A549 (cell line): ENCODE data around the gene ABLIM3. TPM values are rescaled to one million over a fixed set of nuclear protein-coding genes. Genes with fewer than 3 reads are reported as not detected.
A peak's percentile ranks its signal among the peaks of the same experiment; 100 is the strongest.

Experiments
- ATAC-seq, 2 experiments: fragments of 200-7000 bp in 1 of 2; fragments of >200 bp in 1 of 2; cut with Nextera tagmentation in 1 of 2; cut with Tn5 transposase in 1 of 2; 3 replicates each; pipeline versions ENCODE4 v1.8.0 to v1.9.1; 2018 to 2020; ENCODE audit warnings: mild to moderate bottlenecking in 1 of 2, moderate library complexity in 1 of 2
- CTCF ChIA-PET: fragments of 300-600 bp; sonication (Branson Sonifier 250); formaldehyde crosslinking; extraction: SDS; loops from one replicate; lab custom pipeline; 2021; ENCODE audit warnings: antibody characterized with exemption, inconsistent platforms; lab: Yijun Ruan, JAX
- POLR2A ChIA-PET: fragments of 350-600 bp; formaldehyde crosslinking; extraction: SDS; loops from one replicate; lab custom pipeline; 2021; ENCODE audit warnings: antibody characterized with exemption, inconsistent platforms; lab: Yijun Ruan, JAX
- DNase-seq, 2 experiments: peaks; one replicate each; pipeline versions ENCODE4 v3.0.0 to v3.0.0-alpha.2; 2011 to 2016; ENCODE audit warnings: low read depth in 1 of 2, low spot score in 1 of 2
- FAIRE-seq: peaks from 2 replicates; lab custom pipeline; 2011; peaks lifted over from hg19 to GRCh38; lab: Jason Lieb, UNC
- H3K27ac ChIP-seq, 2 experiments: fragments of >200 bp; sonication (Bioruptor Twin); formaldehyde crosslinking; 3 replicates each; pipeline ENCODE4 v1.5.1; 2016 to 2017
- H3K4me1 ChIP-seq: fragments of >200 bp; sonication (Bioruptor Twin); formaldehyde crosslinking; 3 replicates; pipeline ENCODE4 v1.6.1; 2016
- H3K4me2 ChIP-seq: fragments of >200 bp; sonication (Bioruptor Twin); formaldehyde crosslinking; 3 replicates; pipeline ENCODE4 v1.6.1; 2016
- H3K4me3 ChIP-seq: fragments of >200 bp; sonication (Bioruptor Twin); formaldehyde crosslinking; 3 replicates; pipeline ENCODE4 v1.5.1; 2016
- H3K9me3 ChIP-seq: fragments of >200 bp; sonication (Bioruptor Twin); formaldehyde crosslinking; 3 replicates; pipeline ENCODE4 v1.6.1; 2016
- CHD2 ChIP-seq: fragments of 150-350 bp; IDR thresholded peaks from 2 replicates; pipeline ENCODE4 v1.6.1; 2014; ENCODE audit warnings: low read length; ENCODE audit not compliant: partially characterized antibody
- CHD4 ChIP-seq: fragments of 200-600 bp; sonication (generic); IDR thresholded peaks from 2 replicates; pipeline ENCODE4 v1.6.1; 2016; ENCODE audit warnings: antibody characterized with exemption, mild to moderate bottlenecking, borderline replicate concordance
- FOSL2 ChIP-seq, 2 experiments: fragments of 450-650 bp in 1 of 2; fragments of >200 bp in 1 of 2; sonication (Bioruptor Twin) in 1 of 2; formaldehyde crosslinking; IDR thresholded peaks; 2 replicates each; pipeline versions ENCODE4 v1.5.0 to v1.6.1; 2016 to 2020; ENCODE audit warnings: mild to moderate bottlenecking in 1 of 2, moderate library complexity in 1 of 2
- FOXS1 ChIP-seq: fragments of 250-450 bp; sonication (Bioruptor Pico); IDR thresholded peaks from 2 replicates; pipeline ENCODE4 v1.5.0; 2020; ENCODE audit warnings: mild to moderate bottlenecking, moderate library complexity
- GATA3 ChIP-seq: IDR thresholded peaks from 2 replicates; pipeline ENCODE4 v1.6.1; 2012; ENCODE audit warnings: borderline replicate concordance
- HEYL ChIP-seq: fragments of 250-450 bp; sonication (Bioruptor Pico); IDR thresholded peaks from 2 replicates; pipeline ENCODE4 v1.8.0; 2021; ENCODE audit warnings: mild to moderate bottlenecking, moderate library complexity
- MAFK ChIP-seq: fragments of 450-650 bp; IDR thresholded peaks from 2 replicates; pipeline ENCODE4 v1.6.1; 2014; ENCODE audit not compliant: partially characterized antibody
- MYC ChIP-seq: IDR thresholded peaks from 2 replicates; pipeline ENCODE4 v1.6.1; 2012; ENCODE audit warnings: mild to moderate bottlenecking, inconsistent platforms, low read length, improper control_type of control experiment, borderline replicate concordance
- POLR2A ChIP-seq: IDR thresholded peaks from 2 replicates; pipeline ENCODE4 v1.6.1; 2012; ENCODE audit warnings: mild to moderate bottlenecking, low read length
- POLR2AphosphoS2 ChIP-seq: conservative IDR thresholded peaks from 2 replicates; pipeline ENCODE4 v1.6.1; 2012; ENCODE audit warnings: low read length, improper control_type of control experiment, inconsistent platforms
- RAD21 ChIP-seq, 2 experiments: fragments of >200 bp in 1 of 2; sonication (Bioruptor Twin) in 1 of 2; formaldehyde crosslinking in 1 of 2; IDR thresholded peaks in 1 of 2; conservative IDR thresholded peaks in 1 of 2; 2 replicates in 1 of 2; 3 replicates in 1 of 2; pipeline ENCODE4 v1.6.1; 2012 to 2018; ENCODE audit warnings: inconsistent platforms in 1 of 2
- RARB ChIP-seq: fragments of 250-450 bp; sonication (Bioruptor Pico); IDR thresholded peaks from 2 replicates; pipeline ENCODE4 v1.8.0; 2021; ENCODE audit warnings: mild to moderate bottlenecking, moderate library complexity
- RCOR1 ChIP-seq: fragments of 150-350 bp; IDR thresholded peaks from 2 replicates; pipeline ENCODE4 v1.6.1; 2014; ENCODE audit warnings: antibody characterized with exemption, low read length, low read depth
- REST ChIP-seq: fragments of 200-600 bp; sonication (generic); IDR thresholded peaks from 2 replicates; pipeline ENCODE4 v1.6.1; 2016; ENCODE audit warnings: antibody characterized with exemption, mild to moderate bottlenecking, moderate library complexity
- SREBF2 ChIP-seq: fragments of 450-650 bp; IDR thresholded peaks from 2 replicates; pipeline ENCODE4 v1.6.1; 2014; ENCODE audit warnings: mild to moderate bottlenecking, moderate library complexity
- TP53 ChIP-seq: fragments of 250-450 bp; sonication (Bioruptor Pico); IDR thresholded peaks from 2 replicates; pipeline ENCODE4 v1.5.0; 2021; ENCODE audit warnings: mild to moderate bottlenecking, moderate library complexity
- ZFP36 ChIP-seq: fragments of 450-650 bp; IDR thresholded peaks from 2 replicates; pipeline ENCODE4 v1.6.1; 2014; ENCODE audit warnings: borderline replicate concordance; ENCODE audit not compliant: partially characterized antibody
- WGBS: methylation state at CpG from one replicate; pipeline ENCODE4 v1.1.6; 2017; ENCODE audit errors: missing lambda C conversion rate; 5-methylcytosine and 5-hydroxymethylcytosine counted together
- polyA plus RNA-seq, 4 experiments: library from polyadenylated mRNA; depleted of rRNA in 3 of 4; stranded (reverse); fragments of >200 nt; fragmentation: RNase III in 1 of 4; extraction: RNeasy Plus Mini Kit Qiagen cat#74134 plus additional on column Dnase treatment in 1 of 4; gene quantifications; 2 replicates in 3 of 4; 3 replicates in 1 of 4; pipeline ENCODE4 v1.2.3, GENCODE V29; 2011 to 2017
- TF ChIP-seq, protein P1 (sequence below): IDR thresholded peaks from 2 replicates; pipeline ENCODE4 v1.6.1; 2012

The ABLIM3 gene
- polyA plus RNA-seq, 2 of the 4 experiments (the other 2 are of a cell fraction), result 2.7 to 3.0 TPM

DNA sequence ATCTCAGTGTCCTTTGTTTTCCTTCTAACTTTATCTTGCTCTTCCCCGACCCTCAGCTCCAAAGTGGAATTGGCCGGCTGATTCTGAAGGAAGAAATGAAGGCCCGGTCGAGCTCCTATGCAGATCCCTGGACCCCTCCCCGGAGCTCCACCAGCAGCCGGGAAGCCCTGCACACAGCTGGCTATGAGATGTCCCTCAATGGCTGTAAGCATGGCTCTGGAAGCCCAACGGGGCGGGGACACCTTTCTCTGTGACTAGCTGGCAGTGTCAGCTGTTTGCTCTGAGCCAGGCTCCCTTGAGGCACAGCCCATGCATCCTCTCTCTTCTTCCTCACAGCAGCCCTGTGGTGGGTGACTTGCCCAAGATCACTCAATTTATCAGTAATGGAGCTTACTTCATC lies 106.4 kb downstream of the ABLIM3 start:
- H3K9me3 ChIP-seq, result no peaks in the 10 kb centered on the region
- FAIRE-seq, result no peak
- TF ChIP-seq TP53, result no peak
- TF ChIP-seq, all 56 proteins: peak for 0
- ChIA-PET POLR2A (interaction anchor here (0.5 kb wide), 1 partner anchor 64 kb away, joined by 3 read pairs; no protein-coding TSS in a partner anchor), CTCF (interaction anchor here (0.7 to 5.7 kb wide), 5 partner anchors 13 to 172 kb away, joined by 3 to 36 read pairs (median 4); partner anchors contain the start of gene ABLIM3)
- ATAC-seq (no peak), DNase-seq (no peak)
- Histone ChIP-seq H3K4me3 (no peak overlapping the region), H3K4me2 (no peak overlapping the region), H3K4me1 (no peaks in the 10 kb centered on the region), H3K27ac (no peak overlapping the region)
- 76% methylated on average over 8 of the region's 8 CpGs for WGBS

DNA sequence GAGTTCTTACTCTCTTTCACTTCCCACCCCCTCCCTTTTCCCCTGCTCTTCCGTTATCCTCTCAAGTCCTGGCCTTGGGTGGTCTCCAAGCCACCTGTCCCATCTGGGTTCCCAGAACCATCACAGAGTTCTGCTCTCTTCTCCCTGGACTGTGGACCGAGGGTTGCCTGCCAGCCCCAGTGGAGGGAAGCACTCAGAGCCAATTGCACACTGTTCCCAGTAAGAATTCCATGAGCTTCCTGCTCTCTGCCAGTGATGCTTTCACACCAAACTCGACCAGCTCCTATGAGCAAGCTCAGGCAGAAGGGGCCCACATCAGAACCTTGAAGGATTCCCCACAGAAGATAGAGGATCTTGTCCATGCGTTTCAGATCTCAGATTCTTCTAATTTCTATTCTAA lies 110.3 kb downstream of the ABLIM3 start:
- no peak overlapping the region for H3K27ac ChIP-seq
- TF ChIP-seq POLR2AphosphoS2 (no peak), SREBF2 (no peak), MYC (no peak), CHD4 (no peak), CHD2 (no peak), RCOR1 (no peak), HEYL (CRISPR knock-in tag) (no peak), GATA3 (no peak), FOXS1 (CRISPR knock-in tag) (no peak), FOSL2 (IDR thresholded peaks at IDR 0.05) (no peak), FOSL2 (CRISPR knock-in tag; IDR thresholded peaks at IDR 0.05) (no peak), MAFK (no peak), RARB (CRISPR knock-in tag) (no peak), ZFP36 (no peak), POLR2A (no peak), RAD21 (conservative IDR thresholded peaks at IDR 0.05 in 1 of 2, IDR thresholded peaks at IDR 0.05 in 1 of 2) (no peak)
- TF ChIP-seq, protein P1, sequence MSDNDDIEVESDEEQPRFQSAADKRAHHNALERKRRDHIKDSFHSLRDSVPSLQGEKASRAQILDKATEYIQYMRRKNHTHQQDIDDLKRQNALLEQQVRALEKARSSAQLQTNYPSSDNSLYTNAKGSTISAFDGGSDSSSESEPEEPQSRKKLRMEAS, result no peak
- no peak overlapping the region for H3K4me2 ChIP-seq
- H3K9me3 ChIP-seq, result no peaks in the 10 kb centered on the region
- ATAC-seq (no peak), DNase-seq (no peak), FAIRE-seq (no peak)
- WGBS, result 27% methylated on average over 4 of the region's 4 CpGs
- POLR2A ChIA-PET, result no interaction called here
- CTCF ChIA-PET, result interaction anchor here (1.0 to 5.7 kb wide), 4 partner anchors 13 to 520 kb away, joined by 3 to 36 read pairs (median 10); no protein-coding TSS in a partner anchor
- no peaks in the 10 kb centered on the region for H3K4me1 ChIP-seq
- no peak overlapping the region for H3K4me3 ChIP-seq

DNA sequence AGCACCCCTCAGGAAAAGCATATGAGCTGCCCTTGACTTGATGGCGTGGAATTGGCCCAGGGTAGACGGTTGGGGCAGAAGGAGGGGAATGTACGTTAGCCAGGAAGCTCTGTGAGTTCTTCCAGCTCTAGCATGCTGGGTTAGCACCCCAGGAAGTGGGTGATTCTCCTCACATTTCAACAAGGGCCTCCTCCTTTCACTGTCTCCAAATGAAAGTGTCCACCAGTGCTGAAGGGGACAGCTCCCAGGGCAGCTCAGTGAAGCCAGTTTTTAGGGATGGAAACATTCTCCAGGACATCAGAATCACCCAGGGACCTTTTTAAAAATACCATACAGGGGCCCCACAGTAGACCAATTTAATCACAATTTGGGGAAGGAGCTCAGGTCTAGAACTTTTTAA lies 113.2 kb downstream of the ABLIM3 start:
- no peak for DNase-seq
- no peaks in the 10 kb centered on the region for H3K9me3 ChIP-seq
- H3K4me3 ChIP-seq, result no peak overlapping the region
- FAIRE-seq, result no peak
- TF ChIP-seq FOXS1 (CRISPR knock-in tag), result no peak
- peak; percentile 77 for TF ChIP-seq REST
- TF ChIP-seq, all 56 proteins: peak for 1
- ChIA-PET POLR2A (no interaction called here), CTCF (interaction anchor here (0.8 to 2.5 kb wide), 9 partner anchors 10 to 513 kb away, joined by 3 to 10 read pairs (median 4); partner anchors contain the start of gene ABLIM3)
- H3K4me2 ChIP-seq, result no peak overlapping the region
- WGBS, result 37% methylated on average over 3 of the region's 3 CpGs
- ATAC-seq, result 0 out of 6 replicates have a peak, but pooled peaks of 1 of the 2 experiments have one; percentile 30
- no peak overlapping the region for H3K27ac ChIP-seq
- H3K4me1 ChIP-seq, result no peaks in the 10 kb centered on the region
